Measurements from ENCODE around the gene FIS1.
"Not testable (repeated sequence)": the region's sequence is repeated elsewhere in the genome, so short reads cannot be mapped to it uniquely, and the experiment has no call there.

Gene FIS1

DNA sequence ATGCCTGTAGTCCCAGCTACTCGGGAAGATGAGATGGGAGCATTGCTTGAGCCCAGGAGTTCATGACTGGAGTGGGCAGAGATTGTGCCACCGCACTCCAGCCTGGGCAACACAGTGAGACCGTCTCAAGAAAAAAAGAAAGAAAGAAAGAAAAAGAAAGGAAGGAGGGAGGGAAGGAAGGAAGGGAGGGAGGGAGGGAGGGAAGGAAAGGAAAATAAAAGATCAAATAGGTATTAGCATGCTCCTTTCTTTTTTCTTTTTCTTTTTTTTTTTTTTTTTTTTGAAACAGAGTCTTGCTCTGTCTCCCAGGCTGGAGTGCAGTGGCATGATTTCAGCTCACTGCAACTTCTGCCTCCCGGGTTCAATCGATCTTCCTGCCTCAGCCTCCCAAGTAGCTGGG is 8.3 kb upstream of the FIS1 start:
- DNase-seq, result not testable (repeated sequence)

- peak; percentile 97 for DNase-seq
Observed at GRCh38 chr7:101251871-101252659, 7.2 kb upstream of the FIS1 start.

GRCh38 chr7:101250324-101250723 is 5.4 kb upstream of the FIS1 start:
- no peak for DNase-seq

DNA sequence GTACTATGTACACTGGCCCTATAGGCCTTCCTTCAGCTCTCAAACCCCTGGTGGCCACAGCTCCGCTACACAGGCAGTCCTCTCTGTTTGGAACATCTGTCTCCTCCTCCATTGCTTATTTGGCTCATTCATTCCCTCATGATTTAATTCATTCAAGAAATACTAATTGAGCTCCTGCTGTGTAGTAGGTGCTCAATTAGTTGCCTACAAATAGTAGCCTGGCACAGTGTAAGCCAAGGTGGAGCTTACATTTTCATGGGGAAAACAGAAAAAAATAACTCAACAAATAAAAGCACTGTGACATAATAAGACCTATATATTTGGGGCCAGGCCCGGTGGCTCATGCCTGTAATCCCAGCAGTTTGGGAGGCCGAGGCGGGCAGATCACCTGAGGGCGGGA is 3.4 kb upstream of the FIS1 start:
- no peak for DNase-seq

DNA sequence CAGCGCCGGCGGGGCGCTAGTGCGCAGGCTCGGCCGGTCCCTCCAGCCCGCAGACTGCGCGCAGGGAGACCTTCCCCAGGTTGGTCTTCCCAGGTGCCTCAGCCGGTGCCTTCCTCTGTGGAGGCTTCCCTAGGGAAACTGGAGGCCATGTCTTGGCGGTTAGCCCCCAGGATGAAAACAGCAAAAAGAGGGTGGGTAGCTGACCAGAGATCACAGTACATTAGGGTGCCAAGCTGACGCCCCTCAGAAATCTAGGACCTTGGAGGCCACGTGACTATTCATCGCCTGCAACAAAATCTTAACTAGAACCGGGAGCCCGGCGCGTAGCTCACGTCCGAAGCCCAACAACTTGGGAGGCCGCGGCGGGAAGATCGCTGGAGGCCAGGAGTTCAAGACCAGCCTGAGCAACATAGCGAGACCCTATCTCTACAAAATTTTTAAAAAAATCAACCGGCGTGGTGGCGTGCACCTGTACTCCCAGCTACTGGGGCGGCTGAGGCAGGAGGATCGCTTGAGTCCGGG is 327 bp upstream of the FIS1 start:
- DNase-seq, result no peak

- DNase-seq, result no peak
Observed at GRCh38 chr7:101243646-101244374, 1.1 kb downstream of the FIS1 start.

GRCh38 chr7:101241443-101242349 is 3.2 kb downstream of the FIS1 start:
- DNase-seq, result no peak

- no peak for DNase-seq
Observed at GRCh38 chr7:101241015-101241363, 3.9 kb downstream of the FIS1 start.

DNA sequence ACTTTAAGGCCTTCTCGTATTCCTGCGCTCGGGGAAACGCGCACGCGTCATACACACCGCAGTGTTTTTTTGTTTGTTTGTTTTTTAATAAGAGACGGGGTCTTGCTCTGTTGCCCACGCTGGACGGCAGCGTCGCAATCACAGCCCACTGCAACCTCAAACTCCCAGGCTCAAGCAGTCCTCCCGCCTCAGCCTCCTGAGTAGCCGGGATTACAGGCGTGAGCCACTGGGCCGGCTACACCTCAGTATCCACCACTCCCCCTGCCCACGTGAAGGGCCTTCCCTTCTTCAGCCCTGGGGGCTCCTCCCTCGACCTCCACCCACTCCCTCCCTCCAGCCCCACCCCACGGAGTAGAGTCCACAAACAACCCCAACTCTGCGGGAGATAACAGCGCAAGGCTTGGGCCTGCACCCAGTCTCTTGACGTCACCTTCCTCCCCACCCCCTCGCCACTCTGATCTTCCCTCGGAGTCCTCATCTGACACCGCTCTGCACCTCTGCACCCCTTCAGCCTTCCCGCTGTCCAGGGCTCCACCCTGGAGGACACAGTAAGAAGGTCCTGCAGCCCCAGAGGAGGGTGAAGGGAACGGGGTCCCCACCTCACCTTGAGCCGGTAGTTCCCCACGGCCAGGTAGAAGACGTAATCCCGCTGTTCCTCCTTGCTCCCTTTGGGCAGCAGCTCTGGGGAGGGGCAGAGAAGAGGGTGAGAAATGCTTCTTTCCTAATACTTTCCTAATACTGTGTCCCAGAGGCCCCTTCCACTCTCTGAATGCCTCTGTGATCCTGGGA is 4.5 kb downstream of the FIS1 start:
- no peak for DNase-seq

DNA sequence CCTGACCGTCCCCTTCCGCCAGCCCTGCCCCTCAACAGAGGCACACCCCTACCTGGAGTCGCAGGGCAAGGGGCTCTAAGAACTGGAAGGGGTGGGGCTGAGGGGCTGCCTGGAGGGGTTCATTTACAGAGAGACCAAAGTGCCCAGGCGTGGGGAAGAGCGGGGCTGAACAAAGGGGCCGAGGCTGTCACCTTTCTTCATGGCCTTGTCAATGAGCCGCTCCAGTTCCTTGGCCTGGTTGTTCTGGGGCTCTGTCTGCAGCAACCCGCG is 5.0 kb downstream of the FIS1 start:
- no peak for DNase-seq

- DNase-seq, result peak; percentile 70
Observed at GRCh38 chr7:101239191-101239950, 5.5 kb downstream of the FIS1 start.

DNA sequence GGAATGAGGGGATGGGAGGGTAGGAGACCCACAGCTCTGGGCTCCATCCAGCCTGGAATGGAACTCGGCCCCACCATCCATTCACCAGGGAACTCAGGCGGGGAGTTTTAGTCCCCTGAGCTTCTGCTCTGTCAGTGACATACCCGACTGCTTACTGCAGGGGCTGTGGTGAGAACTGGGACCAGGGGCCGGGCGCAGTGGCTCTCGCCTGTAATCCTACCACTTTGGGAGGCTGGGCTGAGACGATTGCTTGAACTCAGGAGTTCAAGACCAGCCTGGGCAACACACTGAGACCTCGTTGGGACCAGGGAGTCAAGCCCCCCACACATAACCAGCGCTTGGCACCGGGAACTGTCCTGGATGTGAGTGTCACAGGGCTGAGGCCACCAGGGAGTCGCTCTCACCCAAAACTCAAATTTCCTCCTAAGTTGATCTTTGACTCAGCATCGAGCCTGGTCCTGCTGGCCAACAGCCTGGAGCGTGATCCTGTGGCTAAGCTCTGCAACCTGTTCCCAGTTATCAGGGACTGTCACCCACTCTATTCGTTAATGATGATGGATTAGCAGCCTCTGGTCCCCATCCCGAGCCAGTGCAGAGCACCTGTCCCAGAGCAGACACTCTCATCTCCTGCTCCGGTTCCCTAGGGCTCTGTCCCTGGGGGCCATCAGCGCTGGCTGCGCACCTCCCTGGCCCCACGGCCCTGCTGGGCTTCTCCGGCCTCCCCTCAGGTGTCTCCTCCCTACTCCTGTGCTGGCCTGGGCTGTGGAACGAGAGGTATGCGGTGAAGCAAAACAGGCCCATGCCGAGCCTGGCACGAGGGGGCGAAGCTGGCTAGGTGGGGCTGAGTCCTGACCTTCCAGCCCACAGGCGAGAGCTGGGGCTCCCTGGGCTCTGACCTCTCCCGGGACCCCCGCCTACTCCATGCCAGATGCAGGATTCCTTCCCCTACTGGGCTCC is 6.4 kb downstream of the FIS1 start:
- DNase-seq, result no peak

DNA sequence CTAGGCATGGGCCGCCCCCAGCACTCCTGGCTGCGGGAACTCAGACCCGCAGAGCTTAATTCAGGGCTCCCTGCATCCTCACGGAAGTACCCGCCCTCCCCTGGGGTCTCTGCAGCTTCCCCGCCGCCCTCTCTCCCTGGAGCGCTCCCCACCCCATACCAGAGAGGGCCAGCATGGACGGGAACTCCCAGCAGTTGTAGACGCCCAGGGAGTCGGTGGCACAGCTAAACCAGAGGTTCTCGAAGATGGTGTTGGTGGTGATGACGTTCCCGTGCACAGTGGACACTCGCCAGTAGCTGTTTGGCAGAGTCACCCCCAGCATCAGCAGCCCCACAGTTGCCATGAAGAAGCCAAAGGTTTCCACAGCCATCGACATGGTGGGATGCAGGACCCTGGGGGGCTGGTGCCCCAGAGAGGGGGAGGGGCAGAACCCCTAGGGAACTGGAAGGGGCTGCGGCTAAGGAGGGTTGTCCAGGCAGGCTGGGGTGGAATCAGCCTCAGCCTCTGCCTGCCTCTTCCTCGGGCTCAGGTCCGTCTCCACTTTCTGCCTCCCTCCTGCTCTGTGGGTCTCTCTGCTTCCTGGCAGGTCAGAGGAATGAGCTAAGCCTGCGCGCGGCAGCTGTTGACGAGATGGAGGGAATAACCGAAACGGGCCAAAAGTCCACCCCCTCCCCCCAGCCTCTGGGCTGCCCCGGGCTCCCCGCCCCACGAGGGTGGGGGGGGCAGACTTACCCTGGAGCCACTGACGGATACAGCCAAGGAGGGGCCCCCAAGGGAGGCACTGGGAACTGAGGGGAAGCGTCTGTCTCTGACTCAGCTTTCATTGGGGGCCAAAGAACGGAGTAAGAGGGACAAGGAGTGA is 7.4 kb downstream of the FIS1 start, which contains the start of gene CLDN15:
CLDN15 (minus strand) TSS at position 597 of the 862 bp plus-strand sequence; CDS start at position 376, 221 bp downstream.
- DNase-seq, result peak; percentile 82

GRCh38 chr7:101236292-101236835 is 8.5 kb downstream of the FIS1 start:
- no peak for DNase-seq

- DNase-seq, result no peak
Observed at GRCh38 chr7:101235522-101235921, 9.4 kb downstream of the FIS1 start.

DNA sequence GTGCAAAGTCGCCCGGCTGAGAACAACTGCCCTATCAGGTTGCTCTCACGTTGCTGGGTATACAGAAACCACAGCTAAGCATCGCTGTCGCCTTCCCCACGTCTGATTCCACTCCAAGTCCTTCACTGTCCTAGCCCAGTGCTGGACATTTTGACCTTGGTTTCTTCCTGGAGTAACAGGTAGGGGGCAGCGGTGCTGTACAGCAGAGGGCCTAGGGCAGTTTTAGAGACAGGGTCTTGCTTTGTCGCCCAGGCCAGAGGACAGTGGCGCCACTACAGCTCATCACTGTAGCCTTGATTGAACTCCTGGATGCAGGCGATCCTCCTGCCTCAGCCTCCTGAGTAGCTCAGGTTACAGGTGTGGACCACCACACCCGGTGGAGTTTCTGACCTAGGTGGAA is 9.8 kb downstream of the FIS1 start:
- peak; percentile 53 for DNase-seq

- DNase-seq, result no peak
Observed at GRCh38 chr7:101234636-101235035, 10.2 kb downstream of the FIS1 start.

GRCh38 chr7:101233907-101234547 is 10.9 kb downstream of the FIS1 start:
- no peak for DNase-seq
